CD8-positive, alpha-beta memory T cell (primary cell): ENCODE measurements around the gene MYCBP2. TPM values are rescaled to one million over a fixed set of nuclear protein-coding genes. Genes with fewer than 3 reads are reported as not detected.
A peak's percentile ranks its signal among the peaks of the same experiment; 100 is the strongest.

ENCODE experiments used
- CTCF ChIA-PET: fragments of 350-600 bp; sonication (Branson Sonifier 250); formaldehyde crosslinking; loops from one replicate; lab custom pipeline; 2021; ENCODE audit warnings: antibody characterized with exemption; lab: Charles Lee
- POLR2A ChIA-PET: fragments of 350-600 bp; sonication (Branson Sonifier 250); formaldehyde crosslinking; loops from one replicate; lab custom pipeline; 2021; ENCODE audit warnings: antibody characterized with exemption; lab: Charles Lee
- DNase-seq, 5 donors: peaks; one replicate each; pipeline versions ENCODE4 v3.0.0 to v3.0.0-alpha.2; 2020 to 2022; ENCODE audit warnings: mixed read lengths in 1 of 5
- H3K27ac ChIP-seq: one replicate; pipeline ENCODE4 v1.7.0; 2013; ENCODE audit warnings: low read depth, mild to moderate bottlenecking, low read length, moderate library complexity
- H3K27me3 ChIP-seq: 2 replicates; pipeline ENCODE4 v1.7.0; 2013; ENCODE audit warnings: low read length, mild to moderate bottlenecking; ENCODE audit not compliant: insufficient read depth, poor library complexity, severe bottlenecking
- H3K36me3 ChIP-seq: 2 replicates; pipeline ENCODE4 v1.7.0; 2013; ENCODE audit warnings: mild to moderate bottlenecking, low read length, moderate library complexity; ENCODE audit not compliant: insufficient read depth
- H3K4me1 ChIP-seq: 2 replicates; pipeline ENCODE4 v1.7.0; 2013; ENCODE audit warnings: mild to moderate bottlenecking, low read length, moderate library complexity; ENCODE audit not compliant: insufficient read depth
- H3K4me3 ChIP-seq: 2 replicates; pipeline ENCODE4 v1.7.0; 2013; ENCODE audit warnings: mild to moderate bottlenecking, low read length
- H3K9me3 ChIP-seq: 2 replicates; pipeline ENCODE4 v1.7.0; 2013; ENCODE audit warnings: mild to moderate bottlenecking, low read length
- H3K27ac Mint-ChIP-seq, 8 donors: one replicate each; pipeline ENCODE4 v1.8.0; 2020 to 2021; ENCODE audit warnings: mixed read lengths in 8 of 8, mild to moderate bottlenecking in 6 of 8, inconsistent platforms in 3 of 8, moderate library complexity in 3 of 8
- H3K27me3 Mint-ChIP-seq, 2 donors: one replicate each; pipeline ENCODE4 v1.8.0; 2020 to 2021; ENCODE audit warnings: mixed read lengths in 2 of 2, mild to moderate bottlenecking in 1 of 2, moderate library complexity in 1 of 2
- H3K36me3 Mint-ChIP-seq, 3 donors: one replicate each; pipeline ENCODE4 v1.8.0; 2020 to 2021; ENCODE audit warnings: mixed read lengths in 3 of 3, inconsistent platforms in 1 of 3, mild to moderate bottlenecking in 1 of 3
- H3K4me1 Mint-ChIP-seq, 3 donors: one replicate each; pipeline ENCODE4 v1.8.0; 2020 to 2021; ENCODE audit warnings: mixed read lengths in 3 of 3, inconsistent platforms in 1 of 3, mild to moderate bottlenecking in 1 of 3
- H3K4me3 Mint-ChIP-seq, 7 donors: one replicate each; pipeline ENCODE4 v1.8.0; 2020 to 2021; ENCODE audit warnings: mixed read lengths in 7 of 7, mild to moderate bottlenecking in 6 of 7, moderate library complexity in 4 of 7, inconsistent platforms in 2 of 7
- H3K9me3 Mint-ChIP-seq, 5 donors: one replicate each; pipeline ENCODE4 v1.8.0; 2020 to 2022; ENCODE audit warnings: mixed read lengths in 5 of 5, mild to moderate bottlenecking in 3 of 5, moderate library complexity in 2 of 5, inconsistent platforms in 1 of 5
- polyA plus RNA-seq: library from polyadenylated mRNA; unstranded; fragments of 300-500 nt; fragmentation: Illumina TruSeq; gene quantifications from one replicate; pipeline ENCODE4 v1.2.3, GENCODE V29; 2021
- total RNA-seq, 2 experiments: library from RNA; stranded (reverse); gene quantifications; one replicate each; pipeline ENCODE4 v1.2.3, GENCODE V29; 2021

The MYCBP2 gene
- total and polyA plus RNA-seq, 3 experiments from 2014 or later = 44.6 to 111 (median 110) TPM

- Histone ChIP-seq H3K27me3 (no peaks in the 10 kb centered on the region), H3K27ac (no peak overlapping the region), H3K4me1 (no peaks in the 10 kb centered on the region), H3K9me3 (no peaks in the 10 kb centered on the region), H3K4me3 (no peak overlapping the region), H3K36me3 (peaks cover 12% of the 10 kb centered on the region)
- no peak for DNase-seq
- ChIA-PET POLR2A (no interaction called here), CTCF (interaction anchor here (0.8 kb wide), 1 partner anchor 252 kb away, joined by 3 read pairs; no protein-coding TSS in a partner anchor)
- no peak overlapping the region for H3K4me3 Mint-ChIP-seq
- no peaks in the 10 kb centered on the region for H3K27me3 Mint-ChIP-seq
- peaks cover 24 to 46% (median 40%) of the 10 kb centered on the region in 3 donors for H3K4me1 Mint-ChIP-seq
- peak overlapping the region in 3 of 8 donors; percentile 28 to 43 (median 38) for H3K27ac Mint-ChIP-seq
- peaks cover 20 to 37% (median 27%) of the 10 kb centered on the region in 3 donors for H3K36me3 Mint-ChIP-seq
- no peaks in the 10 kb centered on the region for H3K9me3 Mint-ChIP-seq
These were observed 100.9 kb downstream of the MYCBP2 start for GRCh38 chr13:77225946-77226345.

GRCh38 chr13:77222909-77223308 lies 104.0 kb downstream of the MYCBP2 start:
- no peaks in the 10 kb centered on the region for H3K9me3 Mint-ChIP-seq
- H3K36me3 Mint-ChIP-seq = peaks cover 20 to 27% (median 21%) of the 10 kb centered on the region in 3 donors
- peaks cover 18 to 35% (median 29%) of the 10 kb centered on the region in 3 donors for H3K4me1 Mint-ChIP-seq
- no peak overlapping the region for H3K27ac ChIP-seq
- no peak overlapping the region for H3K4me3 Mint-ChIP-seq
- no peaks in the 10 kb centered on the region for H3K27me3 Mint-ChIP-seq
- CTCF ChIA-PET = no interaction called here
- POLR2A ChIA-PET = no interaction called here
- peaks cover 12% of the 10 kb centered on the region for H3K36me3 ChIP-seq
- H3K9me3 ChIP-seq = no peaks in the 10 kb centered on the region
- no peak for DNase-seq
- no peak overlapping the region for H3K4me3 ChIP-seq
- peak overlapping the region in 2 of 8 donors; percentile 39 to 46 for H3K27ac Mint-ChIP-seq
- no peaks in the 10 kb centered on the region for H3K27me3 ChIP-seq
- H3K4me1 ChIP-seq = peaks cover 5% of the 10 kb centered on the region

GRCh38 chr13:77222000-77222690 lies 104.7 kb downstream of the MYCBP2 start:
- ChIA-PET CTCF (no interaction called here), POLR2A (no interaction called here)
- Histone ChIP-seq H3K27me3 (no peaks in the 10 kb centered on the region), H3K27ac (no peak overlapping the region), H3K9me3 (no peaks in the 10 kb centered on the region), H3K36me3 (peaks cover 12% of the 10 kb centered on the region), H3K4me1 (peaks cover 5% of the 10 kb centered on the region), H3K4me3 (no peak overlapping the region)
- Mint-ChIP-seq H3K27ac (peak overlapping the region in 2 of 8 donors; percentile 10 to 46), H3K36me3 (peaks cover 20 to 27% (median 21%) of the 10 kb centered on the region in 3 donors), H3K4me3 (no peak overlapping the region), H3K4me1 (peaks cover 16 to 29% (median 29%) of the 10 kb centered on the region in 3 donors), H3K9me3 (no peaks in the 10 kb centered on the region), H3K27me3 (no peaks in the 10 kb centered on the region)
- no peak for DNase-seq

GRCh38 chr13:77219401-77219800 lies 107.5 kb downstream of the MYCBP2 start:
- no peaks in the 10 kb centered on the region for H3K9me3 ChIP-seq
- Mint-ChIP-seq H3K27ac (no peak overlapping the region), H3K4me1 (peaks cover 8 to 19% (median 18%) of the 10 kb centered on the region in 3 donors), H3K9me3 (no peaks in the 10 kb centered on the region), H3K36me3 (peaks cover 14 to 31% (median 24%) of the 10 kb centered on the region in 3 donors), H3K4me3 (no peak overlapping the region), H3K27me3 (no peaks in the 10 kb centered on the region)
- no peak overlapping the region for H3K27ac ChIP-seq
- H3K27me3 ChIP-seq = no peaks in the 10 kb centered on the region
- H3K36me3 ChIP-seq = peaks cover 18% of the 10 kb centered on the region
- ChIA-PET CTCF (no interaction called here), POLR2A (no interaction called here)
- H3K4me1 ChIP-seq = peaks cover 5% of the 10 kb centered on the region
- DNase-seq = no peak
- no peak overlapping the region for H3K4me3 ChIP-seq

- peaks cover 20% of the 10 kb centered on the region for H3K36me3 ChIP-seq
- DNase-seq = no peak
These were observed 108.6 kb downstream of the MYCBP2 start for GRCh38 chr13:77218274-77218673.

GRCh38 chr13:77215543-77215942 lies 111.4 kb downstream of the MYCBP2 start:
- peaks cover 4 to 61% (median 25%) of the 10 kb centered on the region in 3 donors for H3K36me3 Mint-ChIP-seq
- no peaks in the 10 kb centered on the region for H3K9me3 ChIP-seq
- H3K4me3 ChIP-seq = no peak overlapping the region
- CTCF ChIA-PET = no interaction called here
- no peak overlapping the region for H3K4me3 Mint-ChIP-seq
- no peak overlapping the region for H3K27ac ChIP-seq
- H3K9me3 Mint-ChIP-seq = no peaks in the 10 kb centered on the region
- peak overlapping the region in 2 of 8 donors; percentile 55 to 61 for H3K27ac Mint-ChIP-seq
- peaks cover 5% of the 10 kb centered on the region for H3K4me1 ChIP-seq
- peaks cover 17% of the 10 kb centered on the region for H3K36me3 ChIP-seq
- no peaks in the 10 kb centered on the region for H3K27me3 Mint-ChIP-seq
- DNase-seq = no peak
- peaks cover under 1 to 7% (median 4%) of the 10 kb centered on the region in 3 donors for H3K4me1 Mint-ChIP-seq
- POLR2A ChIA-PET = no interaction called here
- H3K27me3 ChIP-seq = no peaks in the 10 kb centered on the region

More at GRCh38 chr13:77218274-77218673, 108.6 kb downstream of the MYCBP2 start:
- H3K27ac ChIP-seq = no peak overlapping the region
- peaks cover 5% of the 10 kb centered on the region for H3K4me1 ChIP-seq
- H3K27me3 ChIP-seq = no peaks in the 10 kb centered on the region
- Mint-ChIP-seq H3K4me3 (no peak overlapping the region), H3K36me3 (peaks cover 6 to 40% (median 23%) of the 10 kb centered on the region in 3 donors), H3K9me3 (no peaks in the 10 kb centered on the region), H3K27me3 (no peaks in the 10 kb centered on the region), H3K4me1 (peaks cover 9 to 18% (median 11%) of the 10 kb centered on the region in 3 donors), H3K27ac (no peak overlapping the region)
- H3K9me3 ChIP-seq = no peaks in the 10 kb centered on the region
- no peak overlapping the region for H3K4me3 ChIP-seq
- CTCF ChIA-PET = interaction anchor here (0.9 kb wide), 1 partner anchor 208 kb away, joined by 3 read pairs; no protein-coding TSS in a partner anchor
- POLR2A ChIA-PET = no interaction called here

GRCh38 chr13:77213644-77214043 lies 113.2 kb downstream of the MYCBP2 start:
- peaks cover 4% of the 10 kb centered on the region for H3K4me1 ChIP-seq
- Mint-ChIP-seq H3K27me3 (no peaks in the 10 kb centered on the region), H3K9me3 (no peaks in the 10 kb centered on the region), H3K4me3 (no peak overlapping the region), H3K36me3 (peaks cover 4 to 77% (median 32%) of the 10 kb centered on the region in 3 donors), H3K27ac (peak overlapping the region in 5 of 8 donors; percentile 10 to 44 (median 37)), H3K4me1 (peaks cover 0 to 15% (median 12%) of the 10 kb centered on the region in 3 donors)
- H3K4me3 ChIP-seq = no peak overlapping the region
- POLR2A ChIA-PET = no interaction called here
- H3K36me3 ChIP-seq = peaks cover 22% of the 10 kb centered on the region
- no peak overlapping the region for H3K27ac ChIP-seq
- CTCF ChIA-PET = interaction anchor here (1.2 kb wide), 1 partner anchor 265 kb away, joined by 6 read pairs; no protein-coding TSS in a partner anchor
- H3K9me3 ChIP-seq = no peaks in the 10 kb centered on the region
- no peak for DNase-seq
- H3K27me3 ChIP-seq = no peaks in the 10 kb centered on the region

GRCh38 chr13:77207943-77208342 lies 119.0 kb downstream of the MYCBP2 start:
- H3K27ac Mint-ChIP-seq = peak overlapping the region in 2 of 8 donors; percentile 49 to 74
- Histone ChIP-seq H3K27me3 (no peaks in the 10 kb centered on the region), H3K9me3 (no peaks in the 10 kb centered on the region), H3K4me3 (no peak overlapping the region), H3K27ac (no peak overlapping the region), H3K36me3 (peaks cover 19% of the 10 kb centered on the region), H3K4me1 (peaks cover 13% of the 10 kb centered on the region)
- no peaks in the 10 kb centered on the region for H3K27me3 Mint-ChIP-seq
- H3K4me1 Mint-ChIP-seq = peaks cover 6 to 25% (median 13%) of the 10 kb centered on the region in 3 donors
- peaks cover 16 to 66% (median 24%) of the 10 kb centered on the region in 3 donors for H3K36me3 Mint-ChIP-seq
- POLR2A ChIA-PET = no interaction called here
- DNase-seq = no peak
- CTCF ChIA-PET = no interaction called here
- H3K4me3 Mint-ChIP-seq = no peak overlapping the region
- peaks cover 0 to 4% (median 2%) of the 10 kb centered on the region in 5 donors for H3K9me3 Mint-ChIP-seq
